Natural killer cell (primary cell): ENCODE results near the gene OR6X1. TPM values are rescaled to one million over a fixed set of nuclear protein-coding genes. Genes with fewer than 3 reads are reported as not detected.

Experiments
- ATAC-seq, 3 donors: fragments of 150-1000 bp in 2 of 3; fragments of 200-7000 bp in 1 of 3; cut with Tn5 transposase; 1 replicate in 1 of 3; 2 replicates in 2 of 3; pipeline ENCODE4 v1.10.0; 2021; ENCODE audit warnings: mild to moderate bottlenecking in 2 of 3, moderate library complexity in 2 of 3
- DNase-seq, 2 donors: peaks; one replicate each; pipeline versions ENCODE4 v3.0.0 to v3.0.0-alpha.2; 2013 to 2021; ENCODE audit warnings: mixed read lengths in 1 of 2
- H3K27ac ChIP-seq: one replicate; pipeline ENCODE4 v1.5.1; 2013; ENCODE audit warnings: mild to moderate bottlenecking, low read length
- H3K27me3 ChIP-seq: one replicate; pipeline ENCODE4 v1.6.1; 2013; ENCODE audit warnings: low read length; ENCODE audit not compliant: control insufficient read depth, insufficient read depth
- H3K36me3 ChIP-seq: one replicate; pipeline ENCODE4 v1.6.1; 2013; ENCODE audit warnings: low read length; ENCODE audit not compliant: control insufficient read depth, insufficient read depth
- H3K4me1 ChIP-seq: one replicate; pipeline ENCODE4 v1.6.1; 2013; ENCODE audit warnings: low read length; ENCODE audit not compliant: control insufficient read depth, insufficient read depth
- H3K4me3 ChIP-seq: one replicate; pipeline ENCODE4 v1.5.1; 2013; ENCODE audit warnings: low read length
- H3K9me3 ChIP-seq: one replicate; pipeline ENCODE4 v1.6.1; 2013; ENCODE audit warnings: low read length; ENCODE audit not compliant: control insufficient read depth, insufficient read depth
- H3K27ac Mint-ChIP-seq, 2 donors: one replicate each; pipeline ENCODE4 v1.8.0; 2022; ENCODE audit warnings: mild to moderate bottlenecking in 2 of 2, mixed read lengths in 2 of 2, moderate library complexity in 1 of 2
- H3K27me3 Mint-ChIP-seq, 2 donors: one replicate each; pipeline ENCODE4 v1.8.0; 2022; ENCODE audit warnings: low read depth in 2 of 2, mixed read lengths in 2 of 2
- H3K36me3 Mint-ChIP-seq: one replicate; pipeline ENCODE4 v1.8.0; 2022; ENCODE audit warnings: mixed read lengths
- H3K4me1 Mint-ChIP-seq, 2 donors: one replicate each; pipeline ENCODE4 v1.8.0; 2022; ENCODE audit warnings: mixed read lengths in 2 of 2
- H3K4me3 Mint-ChIP-seq: one replicate; pipeline ENCODE4 v1.8.0; 2022; ENCODE audit warnings: mild to moderate bottlenecking, moderate library complexity, mixed read lengths
- H3K9me3 Mint-ChIP-seq, 2 donors: one replicate each; pipeline ENCODE4 v1.8.0; 2022; ENCODE audit warnings: mixed read lengths in 2 of 2
- CTCF ChIP-seq: fragments of 200-600 bp; IDR thresholded peaks from one replicate; pipeline ENCODE4 v1.8.0; 2022; ENCODE audit warnings: antibody characterized with exemption
- WGBS: methylation state at CpG from one replicate; pipeline ENCODE4 v1.1.7; 2013; ENCODE audit warnings: missing lambda C conversion rate; ENCODE audit not compliant: insufficient coverage; 5-methylcytosine and 5-hydroxymethylcytosine counted together
- intact Hi-C: fragments of 100-400 bp; cut with micrococcal nuclease; formaldehyde crosslinking; loops from one replicate; pipeline ENCODE4 v1.14.2; 2022
- total RNA-seq, 4 donors: library from RNA; stranded (reverse); fragments of 120-200 nt in 1 of 4; gene quantifications; one replicate each; pipeline versions ENCODE4 v1.2.3 to v1.2.4, GENCODE V29; 2013 to 2022

The OR6X1 gene
- total RNA-seq, 3 donors from 2014 or later (not counting 1 experiment from before 2014, with no cell fraction given), result not detected

GRCh38 chr11:123796226-123796625 lies 41.9 kb upstream of the OR6X1 start:
- DNase-seq (no peak), ATAC-seq (no peak)
- Histone ChIP-seq H3K4me3 (no peak overlapping the region), H3K27ac (no peak overlapping the region), H3K4me1 (no peaks in the 10 kb centered on the region), H3K27me3 (no peaks in the 10 kb centered on the region), H3K36me3 (no peaks in the 10 kb centered on the region), H3K9me3 (no peaks in the 10 kb centered on the region)
- H3K27ac Mint-ChIP-seq, result no peak overlapping the region
- no peaks in the 10 kb centered on the region for H3K36me3 Mint-ChIP-seq
- H3K4me3 Mint-ChIP-seq, result no peak overlapping the region
- no peak for TF ChIP-seq CTCF
- H3K4me1 Mint-ChIP-seq, result no peaks in the 10 kb centered on the region
- WGBS, result 100% methylated on average over 1 of the region's 1 CpG
- H3K9me3 Mint-ChIP-seq, result no peaks in the 10 kb centered on the region
- H3K27me3 Mint-ChIP-seq, result peaks cover 13 to 28% of the 10 kb centered on the region in 2 donors
- intact Hi-C loops, result no loop called here

GRCh38 chr11:123783536-123783935 lies 29.2 kb upstream of the OR6X1 start:
- ATAC-seq (no peak), DNase-seq (no peak)
- no peak overlapping the region for H3K4me3 ChIP-seq
- intact Hi-C loops, result no loop called here
- Mint-ChIP-seq H3K9me3 (peaks cover 0 to 2% of the 10 kb centered on the region in 2 donors), H3K36me3 (no peaks in the 10 kb centered on the region), H3K27me3 (peaks cover 13 to 27% of the 10 kb centered on the region in 2 donors), H3K27ac (no peak overlapping the region), H3K4me1 (no peaks in the 10 kb centered on the region), H3K4me3 (no peak overlapping the region)
- H3K27ac ChIP-seq, result no peak overlapping the region
- H3K36me3 ChIP-seq, result no peaks in the 10 kb centered on the region
- no peaks in the 10 kb centered on the region for H3K4me1 ChIP-seq
- 88% methylated on average over 1 of the region's 1 CpG for WGBS
- no peaks in the 10 kb centered on the region for H3K27me3 ChIP-seq
- no peaks in the 10 kb centered on the region for H3K9me3 ChIP-seq
- no peak for TF ChIP-seq CTCF

- intact Hi-C loops, result no loop called here
- TF ChIP-seq CTCF, result no peak
- H3K27me3 ChIP-seq, result peaks cover 3% of the 10 kb centered on the region
- Mint-ChIP-seq H3K4me1 (no peaks in the 10 kb centered on the region), H3K27ac (no peak overlapping the region), H3K4me3 (no peak overlapping the region), H3K9me3 (peaks cover 0 to 2% of the 10 kb centered on the region in 2 donors), H3K36me3 (no peaks in the 10 kb centered on the region), H3K27me3 (peaks cover 11 to 36% of the 10 kb centered on the region in 2 donors)
- ATAC-seq, result no peak
- no peaks in the 10 kb centered on the region for H3K9me3 ChIP-seq
- H3K27ac ChIP-seq, result no peak overlapping the region
- H3K4me3 ChIP-seq, result no peak overlapping the region
- no peak for DNase-seq
- WGBS, result 67% methylated on average over 1 of the region's 1 CpG
- no peaks in the 10 kb centered on the region for H3K36me3 ChIP-seq
- H3K4me1 ChIP-seq, result no peaks in the 10 kb centered on the region
These were observed 24.2 kb upstream of the OR6X1 start for GRCh38 chr11:123778511-123778910.
